Smooth muscle cell (in vitro differentiated cells): ENCODE measurements around the gene ENTPD7. TPM values are rescaled to one million over a fixed set of nuclear protein-coding genes. Genes with fewer than 3 reads are reported as not detected.

Experiments used
- DNase-seq: peaks from one replicate; lab custom pipeline; 2025; ENCODE audit not compliant: unreplicated experiment; lab: John Stamatoyannopoulos, UW
- H2AFZ ChIP-seq: fragments of 200-600 bp; sonication (generic); 2 replicates; pipeline ENCODE4 v1.6.0; 2016; ENCODE audit warnings: antibody characterized with exemption, low read depth, mild to moderate bottlenecking
- H3F3A ChIP-seq: fragments of 200-600 bp; sonication (generic); 2 replicates; pipeline ENCODE4 v1.6.0; 2017; ENCODE audit warnings: antibody characterized with exemption, low read depth
- H3K27ac ChIP-seq: fragments of 200-600 bp; sonication (generic); 2 replicates; pipeline ENCODE4 v1.5.1; 2016; ENCODE audit warnings: low read depth, mild to moderate bottlenecking
- H3K27me3 ChIP-seq: fragments of 200-600 bp; sonication (generic); 2 replicates; pipeline ENCODE4 v1.6.1; 2016; ENCODE audit warnings: low read depth, mild to moderate bottlenecking
- H3K36me3 ChIP-seq: fragments of 200-600 bp; sonication (generic); 2 replicates; pipeline ENCODE4 v1.5.1; 2016; ENCODE audit warnings: low read depth
- H3K4me1 ChIP-seq: fragments of 200-600 bp; sonication (generic); 2 replicates; pipeline ENCODE4 v1.5.1; 2016; ENCODE audit warnings: low read depth
- H3K4me2 ChIP-seq: fragments of 200-600 bp; sonication (generic); 2 replicates; pipeline ENCODE4 v1.6.0; 2016; ENCODE audit warnings: mild to moderate bottlenecking
- H3K4me3 ChIP-seq: fragments of 200-600 bp; sonication (generic); 2 replicates; pipeline ENCODE4 v1.5.1; 2016; ENCODE audit warnings: mild to moderate bottlenecking
- H3K79me2 ChIP-seq: fragments of 200-600 bp; sonication (generic); 2 replicates; pipeline ENCODE4 v1.6.0; 2016; ENCODE audit warnings: low read depth, mild to moderate bottlenecking
- H3K9ac ChIP-seq: fragments of 200-600 bp; sonication (generic); 2 replicates; pipeline ENCODE4 v1.6.0; 2016; ENCODE audit warnings: low read depth
- H3K9me3 ChIP-seq: fragments of 200-600 bp; sonication (generic); replicated peaks from 2 replicates; pipeline ENCODE4 v1.5.1; 2016; ENCODE audit warnings: low read depth
- H4K20me1 ChIP-seq: fragments of 200-600 bp; sonication (generic); 2 replicates; pipeline ENCODE4 v1.6.0; 2016; ENCODE audit warnings: low read depth
- WGBS: methylation state at CpG from one replicate; pipeline ENCODE4 v1.1.7; 2016; ENCODE audit warnings: low lambda C conversion rate; 5-methylcytosine and 5-hydroxymethylcytosine counted together
- polyA plus RNA-seq: library from polyadenylated mRNA; unstranded; fragments of >200 nt; fragmentation: Nextera tagmentation; extraction: Ambion mirVana; gene quantifications from 2 replicates; pipeline ENCODE4 v1.2.1, GENCODE V29; 2016
- total RNA-seq: library from RNA; depleted of rRNA; stranded (reverse); fragments of >200 nt; gene quantifications from 2 replicates; pipeline ENCODE4 v1.2.3, GENCODE V29; 2014
- TF ChIP-seq, protein P1 (sequence below): fragments of 200-600 bp; sonication (generic); IDR thresholded peaks from 2 replicates; pipeline ENCODE4 v1.5.1; 2017; ENCODE audit warnings: borderline replicate concordance, mild to moderate bottlenecking, antibody characterized with exemption; ENCODE audit not compliant: insufficient read depth, poor library complexity, severe bottlenecking

ENTPD7 gene
- total and polyA plus RNA-seq, 2 experiments from 2014 or later = 7.5 to 39.9 TPM

DNA sequence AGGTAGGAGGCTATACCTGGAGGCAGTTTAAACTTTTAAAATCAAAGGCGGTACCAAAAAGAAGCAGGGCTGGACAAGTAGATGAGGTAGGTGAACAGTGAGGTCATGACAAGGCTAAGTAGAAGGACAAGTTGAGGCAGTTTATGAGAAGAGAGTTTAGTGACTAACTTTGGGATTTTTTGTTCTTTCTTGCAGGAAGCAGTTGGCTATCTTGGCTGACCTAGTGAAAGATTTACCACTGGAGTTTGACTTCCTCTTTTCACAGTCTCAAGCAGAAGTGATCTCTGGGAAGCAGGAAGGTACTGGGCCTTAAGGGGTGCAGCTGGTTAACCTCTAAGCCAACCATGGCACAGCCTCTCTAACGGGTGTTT is 26.3 kb downstream of the ENTPD7 start:
- DNase-seq = no peak
- H3K27ac ChIP-seq = peak overlapping the region; percentile 52
- peaks cover 43% of the 10 kb centered on the region for H3K36me3 ChIP-seq
- H3K4me2 ChIP-seq = no peak overlapping the region
- peaks cover 37% of the 10 kb centered on the region for H4K20me1 ChIP-seq
- no peaks in the 10 kb centered on the region for H3K9me3 ChIP-seq
- no peaks in the 10 kb centered on the region for H3F3A ChIP-seq
- no peak overlapping the region for H3K4me3 ChIP-seq
- H2AFZ ChIP-seq = no peak overlapping the region
- WGBS = 90% methylated on average over 2 of the region's 2 CpGs
- H3K9ac ChIP-seq = no peak overlapping the region
- no peaks in the 10 kb centered on the region for H3K27me3 ChIP-seq
- no peaks in the 10 kb centered on the region for H3K4me1 ChIP-seq
- H3K79me2 ChIP-seq = peaks cover 3% of the 10 kb centered on the region
- TF ChIP-seq, protein P1, sequence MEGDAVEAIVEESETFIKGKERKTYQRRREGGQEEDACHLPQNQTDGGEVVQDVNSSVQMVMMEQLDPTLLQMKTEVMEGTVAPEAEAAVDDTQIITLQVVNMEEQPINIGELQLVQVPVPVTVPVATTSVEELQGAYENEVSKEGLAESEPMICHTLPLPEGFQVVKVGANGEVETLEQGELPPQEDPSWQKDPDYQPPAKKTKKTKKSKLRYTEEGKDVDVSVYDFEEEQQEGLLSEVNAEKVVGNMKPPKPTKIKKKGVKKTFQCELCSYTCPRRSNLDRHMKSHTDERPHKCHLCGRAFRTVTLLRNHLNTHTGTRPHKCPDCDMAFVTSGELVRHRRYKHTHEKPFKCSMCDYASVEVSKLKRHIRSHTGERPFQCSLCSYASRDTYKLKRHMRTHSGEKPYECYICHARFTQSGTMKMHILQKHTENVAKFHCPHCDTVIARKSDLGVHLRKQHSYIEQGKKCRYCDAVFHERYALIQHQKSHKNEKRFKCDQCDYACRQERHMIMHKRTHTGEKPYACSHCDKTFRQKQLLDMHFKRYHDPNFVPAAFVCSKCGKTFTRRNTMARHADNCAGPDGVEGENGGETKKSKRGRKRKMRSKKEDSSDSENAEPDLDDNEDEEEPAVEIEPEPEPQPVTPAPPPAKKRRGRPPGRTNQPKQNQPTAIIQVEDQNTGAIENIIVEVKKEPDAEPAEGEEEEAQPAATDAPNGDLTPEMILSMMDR = no peak

DNA sequence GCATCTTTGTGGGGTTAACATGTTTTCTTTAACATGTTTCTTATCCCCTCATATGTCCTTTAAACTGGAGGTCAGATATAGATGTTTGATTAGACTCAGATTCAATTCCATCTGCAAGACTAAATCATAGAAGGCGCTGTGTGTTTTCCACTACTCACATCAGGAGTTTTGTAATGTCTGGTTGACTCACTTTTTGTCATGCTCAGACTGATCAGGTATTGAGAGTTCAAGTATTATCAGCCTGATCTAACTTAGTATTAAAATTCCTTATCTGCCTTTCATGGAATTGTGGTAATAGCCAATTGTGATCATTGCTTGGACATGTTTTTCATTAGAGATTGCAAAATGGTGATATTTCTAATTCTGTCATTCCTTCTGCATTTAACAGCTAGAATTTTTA is 30.2 kb downstream of the ENTPD7 start:
- Histone ChIP-seq H3K36me3 (peaks cover 32% of the 10 kb centered on the region), H3K4me2 (no peak overlapping the region), H2AFZ (no peak overlapping the region), H3K27me3 (no peaks in the 10 kb centered on the region), H3K9ac (no peak overlapping the region), H3K4me1 (no peaks in the 10 kb centered on the region), H3K4me3 (no peak overlapping the region), H4K20me1 (peaks cover 25% of the 10 kb centered on the region), H3K79me2 (peaks cover 3% of the 10 kb centered on the region), H3F3A (no peaks in the 10 kb centered on the region), H3K9me3 (no peaks in the 10 kb centered on the region), H3K27ac (no peak overlapping the region)
- DNase-seq = no peak
- 91% methylated on average over 1 of the region's 1 CpG for WGBS
- TF ChIP-seq, protein P1 = no peak

DNA sequence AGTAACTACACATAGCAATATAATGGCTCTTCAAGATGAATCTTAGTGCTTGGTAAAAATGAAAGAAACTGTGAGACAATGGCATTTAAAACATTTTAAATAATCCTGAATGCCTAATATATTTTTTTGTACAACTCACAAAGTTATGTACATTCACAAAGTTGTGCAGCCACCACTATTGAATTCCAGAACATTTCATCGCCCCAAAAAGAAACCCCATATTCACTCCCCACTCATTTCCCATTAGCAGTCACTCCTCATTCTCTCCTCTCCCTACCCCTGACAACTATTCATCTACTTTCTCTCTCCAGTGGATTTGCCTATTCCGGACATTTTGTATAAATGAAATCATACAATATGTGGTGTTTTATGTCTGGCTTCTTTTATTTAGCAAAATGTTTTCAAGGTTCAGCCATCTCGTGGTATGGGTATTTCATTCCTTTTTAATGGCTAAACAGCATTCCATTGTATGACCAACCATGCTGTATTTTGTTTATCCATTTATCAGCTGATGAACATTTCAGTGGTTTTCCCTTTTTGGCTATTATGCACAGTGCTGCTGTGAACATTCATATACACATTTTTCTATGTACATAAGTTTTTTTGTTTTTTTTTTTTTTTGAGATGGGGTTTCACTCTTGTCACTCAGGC is 34.7 kb downstream of the ENTPD7 start:
- H3K9ac ChIP-seq = no peak overlapping the region
- DNase-seq = no peak
- H3K4me1 ChIP-seq = no peaks in the 10 kb centered on the region
- peak overlapping the region; percentile 37 for H3K4me2 ChIP-seq
- H3K9me3 ChIP-seq = no peaks in the 10 kb centered on the region
- H3K27me3 ChIP-seq = no peaks in the 10 kb centered on the region
- H3K79me2 ChIP-seq = peaks cover 3% of the 10 kb centered on the region
- H4K20me1 ChIP-seq = peaks cover 9% of the 10 kb centered on the region
- peak overlapping the region; percentile 61 for H3K27ac ChIP-seq
- H3F3A ChIP-seq = no peaks in the 10 kb centered on the region
- WGBS = 80% methylated on average over 3 of the region's 3 CpGs
- TF ChIP-seq, protein P1 = no peak
- H3K4me3 ChIP-seq = no peak overlapping the region
- H2AFZ ChIP-seq = no peak overlapping the region
- H3K36me3 ChIP-seq = peaks cover 30% of the 10 kb centered on the region

DNA sequence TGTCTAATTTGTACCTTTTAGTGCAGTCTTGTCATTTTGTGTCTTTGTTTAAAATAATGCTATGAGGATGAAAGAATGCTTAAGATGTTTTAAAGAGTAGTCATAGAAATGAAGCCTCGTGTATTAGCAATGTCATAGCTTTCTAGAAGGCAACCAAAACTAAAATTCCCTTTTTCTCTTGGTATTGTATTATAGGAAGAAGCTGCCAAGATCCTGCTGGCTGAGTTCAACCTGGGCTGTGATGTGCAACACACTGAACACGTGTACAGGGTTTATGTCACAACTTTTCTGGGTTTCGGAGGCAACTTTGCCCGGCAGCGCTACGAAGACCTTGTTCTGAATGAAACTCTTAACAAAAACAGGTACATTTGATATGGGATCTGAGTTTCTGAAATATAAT is 36.5 kb downstream of the ENTPD7 start:
- Histone ChIP-seq H3K4me1 (no peaks in the 10 kb centered on the region), H3K36me3 (peaks cover 42% of the 10 kb centered on the region), H3K9ac (no peak overlapping the region), H3K27me3 (no peaks in the 10 kb centered on the region), H3K79me2 (no peaks in the 10 kb centered on the region), H3K27ac (peak overlapping the region; percentile 4), H3K9me3 (no peaks in the 10 kb centered on the region), H3K4me3 (no peak overlapping the region), H3F3A (no peaks in the 10 kb centered on the region), H4K20me1 (peaks cover 8% of the 10 kb centered on the region), H2AFZ (no peak overlapping the region), H3K4me2 (no peak overlapping the region)
- TF ChIP-seq, protein P1 = no peak
- WGBS = 94% methylated on average over 6 of the region's 6 CpGs
- no peak for DNase-seq
